ENCODE data around the gene GIPR.
A peak's percentile ranks its signal among the peaks of the same experiment; 100 is the strongest.
"Not testable (repeated sequence)": the region's sequence is repeated elsewhere in the genome, so short reads cannot be mapped to it uniquely, and the experiment has no call there.

GIPR gene

GRCh38 chr19:45692187-45693105 is 24.4 kb downstream of the GIPR start, which contains the start of gene QPCTL:
QPCTL (plus strand) TSS chr19:45692666; CDS start chr19:45692704, 38 bp downstream.
- peak; percentile 95 for DNase-seq

- DNase-seq: peak; percentile 81
These were observed 25.2 kb downstream of the GIPR start for GRCh38 chr19:45693106-45693788.

DNA sequence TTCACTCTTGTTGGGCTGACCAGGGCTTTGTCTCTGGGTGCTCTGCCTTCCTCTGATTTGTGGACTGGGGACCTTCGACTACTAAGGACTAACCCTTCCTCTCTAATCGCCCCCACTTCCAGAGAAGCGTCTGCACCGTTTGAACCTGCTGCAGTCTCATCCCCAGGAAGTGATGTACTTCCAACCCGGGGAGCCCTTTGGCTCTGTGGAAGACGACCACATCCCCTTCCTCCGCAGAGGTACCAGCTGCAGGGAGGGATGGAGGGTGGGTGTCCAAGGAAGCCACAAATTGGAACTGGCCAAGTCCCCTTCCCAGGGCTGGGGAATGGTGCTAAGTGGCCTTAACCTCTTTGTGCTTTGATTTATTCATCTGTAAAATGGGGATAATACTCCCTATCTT is 33.7 kb downstream of the GIPR start:
- no peak for DNase-seq

GRCh38 chr19:45705115-45705514 is 37.1 kb downstream of the GIPR start:
- no peak for DNase-seq

DNA sequence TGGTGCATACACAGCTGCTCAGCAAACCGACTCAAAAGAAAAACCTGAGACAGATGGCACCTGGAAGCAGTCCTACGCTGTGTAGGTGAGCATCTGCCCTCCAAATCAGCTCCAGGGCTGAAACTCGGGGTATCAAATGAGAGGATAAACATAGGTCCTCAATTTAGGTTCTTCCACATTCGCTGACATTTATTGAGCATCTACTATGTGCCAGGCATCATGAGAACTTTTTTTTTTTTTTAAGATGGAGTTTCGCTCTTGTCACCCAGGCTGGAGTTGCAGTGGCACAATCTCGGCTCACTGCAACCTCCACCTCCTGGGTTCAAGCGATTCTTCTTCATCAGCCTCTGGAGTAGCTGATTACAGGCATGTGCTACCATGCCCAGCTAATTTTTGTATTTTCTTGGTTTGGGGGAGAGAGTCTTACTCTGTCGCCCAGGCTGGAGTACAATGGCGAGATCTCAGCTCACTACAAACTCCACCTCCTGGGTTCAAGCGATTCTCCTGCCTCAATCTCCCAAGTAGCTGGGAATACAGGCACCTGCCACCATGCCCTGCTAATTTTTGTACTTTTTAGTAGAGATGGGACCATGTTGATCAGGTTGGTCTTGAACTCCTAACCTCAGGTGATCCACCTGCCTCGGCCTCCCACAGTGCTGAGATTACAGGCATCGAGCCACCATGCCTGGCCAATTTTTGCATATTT is 37.8 kb downstream of the GIPR start:
- no peak for DNase-seq

DNA sequence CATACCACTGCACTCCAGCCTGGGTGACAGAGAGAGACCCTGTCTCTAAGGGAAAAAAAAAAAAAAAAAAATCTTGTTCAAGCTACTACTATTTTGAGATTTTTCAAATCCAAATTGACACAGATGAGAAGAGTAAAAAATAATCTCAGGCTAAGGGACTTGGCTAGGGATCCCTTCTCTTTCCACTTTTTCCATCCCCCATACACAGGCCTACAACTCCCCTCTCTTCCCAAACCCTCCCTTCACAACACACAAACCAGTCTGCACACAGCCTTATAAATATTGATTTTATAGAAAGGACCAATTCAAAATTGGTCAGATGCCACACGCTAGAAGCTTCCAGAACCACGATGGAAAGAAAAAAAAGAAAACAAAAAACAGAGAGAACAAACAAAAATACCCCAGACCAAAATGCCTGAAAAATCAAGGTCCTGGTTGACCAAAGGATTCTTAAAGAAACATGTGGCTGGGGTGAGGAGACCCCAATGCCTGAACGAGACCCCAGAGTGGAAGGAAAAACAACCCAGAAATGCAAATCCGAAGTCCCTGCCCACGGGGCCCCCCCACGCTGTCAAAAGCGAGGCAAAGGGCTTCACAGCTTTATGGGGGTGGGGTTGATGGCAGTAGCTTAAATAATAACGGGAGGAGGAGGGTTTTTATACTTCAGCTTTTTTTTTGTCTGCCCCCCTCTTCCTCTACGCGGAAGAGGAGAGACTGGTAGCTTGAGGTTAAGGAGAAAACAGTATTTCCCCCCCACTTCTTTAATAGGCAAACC is 42.5 kb downstream of the GIPR start:
- no peak for DNase-seq

GRCh38 chr19:45711851-45712698 is 44.1 kb downstream of the GIPR start:
- DNase-seq: no peak

GRCh38 chr19:45712699-45713067 is 44.7 kb downstream of the GIPR start:
- DNase-seq: no peak

- DNase-seq: no peak
These were observed 45.1 kb downstream of the GIPR start for GRCh38 chr19:45713141-45713540.

DNA sequence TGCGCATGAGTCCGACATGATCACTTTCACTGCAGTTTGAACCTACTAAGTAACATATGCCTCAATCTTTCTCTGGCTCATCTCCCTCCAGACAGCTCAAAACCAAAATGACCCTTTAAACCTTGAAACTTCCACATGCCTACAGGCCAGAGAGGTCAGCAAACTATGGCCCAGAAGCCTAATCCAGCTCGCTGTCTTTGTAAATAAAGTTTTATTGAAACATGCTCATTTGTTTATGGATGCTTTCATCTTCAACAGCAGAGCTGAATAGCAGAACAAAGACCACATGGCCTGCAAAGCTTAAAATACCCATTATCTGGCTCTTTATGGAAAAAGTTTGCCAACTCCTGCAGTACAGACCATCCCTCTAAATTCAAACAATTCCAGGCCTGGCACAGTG is 47.1 kb downstream of the GIPR start:
- DNase-seq: no peak

DNA sequence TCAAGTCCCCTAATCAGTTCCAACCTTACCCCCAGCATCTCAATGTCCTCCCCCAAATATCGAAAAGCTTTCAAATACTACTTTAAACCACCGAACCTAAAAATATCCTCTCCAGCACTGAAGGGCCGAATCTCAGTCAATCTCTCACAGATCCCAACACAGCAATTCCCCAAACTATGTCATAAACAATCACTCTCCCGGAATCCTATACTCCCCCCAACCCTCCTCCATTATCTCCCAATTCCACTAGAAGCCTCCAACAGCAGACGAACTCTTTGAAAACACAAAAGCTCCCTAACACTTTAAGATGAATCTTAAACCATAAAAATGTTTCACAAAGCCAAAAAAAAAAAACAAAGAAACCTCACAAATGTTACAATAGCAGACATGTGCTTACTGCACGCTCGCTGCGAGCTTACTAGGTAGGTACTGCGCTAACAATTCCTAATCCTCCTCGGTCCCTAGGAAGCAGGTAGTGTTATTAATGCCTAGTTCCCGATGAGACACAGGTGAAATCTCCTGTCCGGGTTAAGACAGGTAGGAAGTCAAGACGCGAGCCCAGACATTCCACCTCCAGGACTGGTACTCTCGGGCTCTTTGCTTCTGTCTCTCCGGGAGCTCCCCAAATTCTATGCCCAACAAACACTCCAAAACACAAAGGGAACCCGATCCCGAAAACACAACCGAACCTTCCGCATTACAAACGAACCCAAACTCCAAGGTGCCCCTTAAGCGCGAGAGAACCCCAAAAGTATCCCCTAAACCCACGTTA is 48.5 kb downstream of the GIPR start:
- DNase-seq: peak; percentile 8

- DNase-seq: peak; percentile 96
These were observed 49.3 kb downstream of the GIPR start for GRCh38 chr19:45717131-45717982.

GRCh38 chr19:45717983-45718650 is 50.1 kb downstream of the GIPR start:
- DNase-seq: no peak

GRCh38 chr19:45720065-45720464 is 52.0 kb downstream of the GIPR start:
- DNase-seq: not testable (repeated sequence)

DNA sequence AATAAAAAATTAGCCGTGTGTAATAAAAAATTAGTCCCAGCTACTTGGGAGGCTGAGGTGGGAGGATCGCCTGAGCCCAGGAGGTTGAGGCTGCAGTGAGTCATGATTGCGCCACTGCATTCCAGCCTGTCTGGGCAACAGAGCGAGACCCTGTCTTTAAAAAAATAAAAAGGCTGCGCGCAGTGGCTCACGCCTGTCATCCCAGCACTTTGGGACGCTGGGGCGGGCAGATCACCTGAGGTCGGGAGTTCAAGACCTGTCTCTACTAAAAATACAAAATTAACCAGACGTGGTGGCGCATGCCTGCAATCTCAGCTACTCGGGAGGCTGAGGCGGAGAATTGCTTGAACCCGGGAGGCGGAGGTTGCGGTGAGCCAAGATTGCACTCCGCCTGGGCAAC is 60.7 kb downstream of the GIPR start:
- DNase-seq: not testable (repeated sequence)

DNA sequence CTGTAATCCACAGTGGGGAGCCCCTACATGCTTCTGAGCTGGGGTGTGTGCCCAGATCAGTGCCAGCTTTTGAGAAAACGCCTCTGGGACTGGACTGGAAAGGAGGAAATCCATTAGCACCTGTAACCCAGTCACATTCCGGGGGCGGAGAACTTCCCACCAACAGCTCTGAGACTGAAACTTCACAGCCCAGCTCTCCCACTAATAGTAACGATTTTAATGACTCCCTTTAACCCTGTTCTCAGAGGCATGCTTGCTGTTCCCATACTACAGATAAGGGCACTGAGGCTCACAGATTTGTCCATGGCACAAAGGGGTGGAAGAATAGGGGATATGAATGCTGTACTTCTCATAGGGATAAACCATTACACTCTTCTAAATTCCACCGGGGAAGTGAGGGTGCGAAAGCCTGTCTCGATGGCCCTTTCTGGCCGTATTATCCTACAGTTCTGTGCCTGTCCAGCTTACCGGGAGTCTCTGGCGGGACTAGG is 61.8 kb downstream of the GIPR start:
- peak; percentile 25 for DNase-seq

- peak; percentile 91 for DNase-seq
These were observed 62.6 kb downstream of the GIPR start, which contains the start of gene FBXO46 for GRCh38 chr19:45730368-45731288. FBXO46 (minus strand) TSS chr19:45730896; CDS start chr19:45713495, 17,401 bp downstream.

Measured in stimulated activated CD4-positive, alpha-beta T cell treated with anti-CD3 and anti-CD28 coated beads, Interleukin-4, amount 100 ng/mL, for 1 hour (primary cell).